Neural progenitor cell (in vitro differentiated cells): ENCODE measurements around the gene CHKB. TPM values are rescaled to one million over a fixed set of nuclear protein-coding genes. Genes with fewer than 3 reads are reported as not detected.

Experiments used
- DNase-seq: peaks from one replicate; pipeline ENCODE4 v3.0.0-alpha.2; 2016; ENCODE audit warnings: low spot score
- H2AFZ ChIP-seq: fragments of 200-600 bp; sonication (generic); replicated peaks from 2 replicates; pipeline ENCODE4 v1.6.1; 2016; ENCODE audit warnings: antibody characterized with exemption
- H3F3A ChIP-seq: fragments of 200-600 bp; sonication (generic); 2 replicates; pipeline ENCODE4 v1.6.1; 2016; ENCODE audit warnings: antibody characterized with exemption, low read depth
- H3K27ac ChIP-seq: fragments of 200-600 bp; sonication (generic); 2 replicates; pipeline ENCODE4 v1.5.1; 2016; ENCODE audit warnings: mild to moderate bottlenecking
- H3K27me3 ChIP-seq: fragments of 200-600 bp; sonication (generic); 2 replicates; pipeline ENCODE4 v1.6.1; 2016; ENCODE audit warnings: mild to moderate bottlenecking, moderate library complexity
- H3K36me3 ChIP-seq: fragments of 200-600 bp; sonication (generic); 2 replicates; pipeline ENCODE4 v1.5.1; 2016
- H3K4me1 ChIP-seq: fragments of 200-600 bp; sonication (generic); 2 replicates; pipeline ENCODE4 v1.6.1; 2016; ENCODE audit warnings: mixed run types
- H3K4me2 ChIP-seq: fragments of 200-600 bp; sonication (generic); 2 replicates; pipeline ENCODE4 v1.6.1; 2016
- H3K4me3 ChIP-seq: fragments of 200-600 bp; sonication (generic); 2 replicates; pipeline ENCODE4 v1.5.1; 2016
- H3K79me2 ChIP-seq: fragments of 200-600 bp; sonication (generic); 2 replicates; pipeline ENCODE4 v1.6.1; 2016; ENCODE audit warnings: low read depth
- H3K9ac ChIP-seq: fragments of 200-600 bp; sonication (generic); 2 replicates; pipeline ENCODE4 v1.6.1; 2016
- H3K9me3 ChIP-seq: fragments of 200-600 bp; sonication (generic); 2 replicates; pipeline ENCODE4 v1.5.1; 2016; ENCODE audit warnings: low read depth
- H4K20me1 ChIP-seq: fragments of 200-600 bp; sonication (generic); 2 replicates; pipeline ENCODE4 v1.6.1; 2016; ENCODE audit warnings: low read depth
- H3K27ac Mint-ChIP-seq: 3 replicates; pipeline ENCODE4 v1.8.0; 2021; ENCODE audit warnings: mixed read lengths
- H3K27me3 Mint-ChIP-seq: 2 replicates; pipeline ENCODE4 v1.8.0; 2022; ENCODE audit warnings: low read depth, mild to moderate bottlenecking, inconsistent platforms, moderate library complexity, mixed read lengths; ENCODE audit not compliant: insufficient read depth
- H3K36me3 Mint-ChIP-seq: 3 replicates; pipeline ENCODE4 v1.8.0; 2021; ENCODE audit warnings: mixed read lengths
- H3K4me1 Mint-ChIP-seq: 3 replicates; pipeline ENCODE4 v1.8.0; 2021; ENCODE audit warnings: mixed read lengths
- H3K4me3 Mint-ChIP-seq: 3 replicates; pipeline ENCODE4 v1.8.0; 2021; ENCODE audit warnings: mild to moderate bottlenecking, moderate library complexity, mixed read lengths
- H3K9me3 Mint-ChIP-seq: 3 replicates; pipeline ENCODE4 v1.8.0; 2020; ENCODE audit warnings: mixed read lengths
- CTCF ChIP-seq: fragments of 200-600 bp; sonication (generic); IDR thresholded peaks from 2 replicates; pipeline ENCODE4 v1.5.1; 2017; ENCODE audit warnings: antibody characterized with exemption, mild to moderate bottlenecking
- EZH2 ChIP-seq: fragments of 200-600 bp; sonication (generic); IDR thresholded peaks from 2 replicates; pipeline ENCODE4 v1.6.1; 2017; ENCODE audit warnings: antibody characterized with exemption, mild to moderate bottlenecking, moderate library complexity
- EZH2phosphoT487 ChIP-seq: fragments of 200-600 bp; sonication (generic); IDR thresholded peaks from 2 replicates; pipeline ENCODE4 v1.6.1; 2017; ENCODE audit warnings: antibody characterized with exemption
- total RNA-seq: library from RNA; depleted of rRNA; stranded (reverse); fragments of >200 nt; gene quantifications from 2 replicates; pipeline ENCODE4 v1.2.3, GENCODE V29; 2015; ENCODE audit warnings: low replicate concordance

The CHKB gene
- total RNA-seq, 1 donor from 2014 or later, result 67.4 TPM

DNA sequence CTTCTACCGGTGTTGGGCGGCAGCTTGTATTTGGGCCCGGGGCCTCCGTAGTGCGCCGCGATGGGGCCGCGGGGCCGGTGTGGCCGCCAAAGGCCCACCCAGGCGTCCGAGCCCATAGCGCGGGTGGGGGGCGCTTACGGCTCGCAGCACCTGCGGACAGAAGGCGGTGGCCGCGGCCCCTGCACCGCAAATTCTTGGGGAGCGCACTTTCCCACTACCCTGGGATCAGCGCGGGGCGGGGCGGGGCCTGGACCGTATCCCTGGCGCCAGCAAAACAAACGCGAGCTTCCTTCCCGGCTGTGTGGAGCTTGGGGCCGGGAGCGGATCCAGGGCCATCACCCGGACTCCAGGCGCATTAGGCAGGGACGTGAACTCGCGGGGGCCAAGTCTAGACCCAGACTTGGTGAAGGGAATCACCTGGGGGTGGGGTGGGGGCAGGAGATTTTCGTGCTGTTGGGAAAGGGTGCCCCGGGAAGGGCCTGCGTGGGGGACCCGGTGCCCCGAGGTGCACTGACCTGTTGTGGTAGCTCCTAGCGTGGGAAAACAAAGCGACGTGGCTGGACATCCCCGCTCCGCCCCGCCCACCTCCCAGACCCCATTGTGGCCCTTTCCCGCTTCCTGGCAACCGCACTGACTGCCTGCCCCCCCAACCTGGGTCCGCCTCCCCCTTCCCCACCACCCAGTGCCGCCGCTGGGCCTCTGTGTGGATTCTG lies 50.5 kb downstream of the CHKB start:
- peak overlapping the region; percentile 18 for H3K27ac Mint-ChIP-seq
- H3K27me3 ChIP-seq, result peaks cover 72% of the 10 kb centered on the region

GRCh38 chr22:50531546-50531961 lies 51.1 kb downstream of the CHKB start:
- DNase-seq, result no peak
- H3F3A ChIP-seq, result peaks cover 47% of the 10 kb centered on the region
- peaks cover 55% of the 10 kb centered on the region for H3K27me3 Mint-ChIP-seq
- H3K9ac ChIP-seq, result no peak overlapping the region
- no peaks in the 10 kb centered on the region for H3K9me3 ChIP-seq
- H3K36me3 Mint-ChIP-seq, result no peaks in the 10 kb centered on the region
- H3K4me3 ChIP-seq, result peak overlapping the region; percentile 66
- H3K36me3 ChIP-seq, result no peaks in the 10 kb centered on the region
- H3K4me3 Mint-ChIP-seq, result peak overlapping the region; percentile 80
- no peak overlapping the region for H3K27ac Mint-ChIP-seq
- TF ChIP-seq EZH2phosphoT487 (no peak), EZH2 (peak; percentile 63)
- peaks cover 2% of the 10 kb centered on the region for H3K9me3 Mint-ChIP-seq
- peak overlapping the region; percentile 91 for H3K4me2 ChIP-seq
- H3K4me1 ChIP-seq, result peaks cover 20% of the 10 kb centered on the region
- H3K27ac ChIP-seq, result no peak overlapping the region
- no peaks in the 10 kb centered on the region for H3K79me2 ChIP-seq
- H2AFZ ChIP-seq, result peak overlapping the region; percentile 73
- H3K4me1 Mint-ChIP-seq, result peaks cover 29% of the 10 kb centered on the region
- H4K20me1 ChIP-seq, result peaks cover 45% of the 10 kb centered on the region
- peaks cover 78% of the 10 kb centered on the region for H3K27me3 ChIP-seq

More for the DNA sequence above, 50.5 kb downstream of the CHKB start:
- TF ChIP-seq EZH2, result peak; percentile 68
- TF ChIP-seq EZH2phosphoT487, result peak; percentile 21
- TF ChIP-seq CTCF, result no peak
- Histone ChIP-seq H3K4me1 (peaks cover 17% of the 10 kb centered on the region), H3F3A (peaks cover 44% of the 10 kb centered on the region), H3K4me2 (peak overlapping the region; percentile 91), H4K20me1 (peaks cover 40% of the 10 kb centered on the region), H3K79me2 (no peaks in the 10 kb centered on the region), H3K4me3 (peak overlapping the region; percentile 66), H2AFZ (peak overlapping the region; percentile 73), H3K9ac (no peak overlapping the region), H3K36me3 (no peaks in the 10 kb centered on the region), H3K27ac (no peak overlapping the region), H3K9me3 (no peaks in the 10 kb centered on the region)
- peaks cover 27% of the 10 kb centered on the region for H3K4me1 Mint-ChIP-seq
- peaks cover 50% of the 10 kb centered on the region for H3K27me3 Mint-ChIP-seq
- H3K9me3 Mint-ChIP-seq, result peaks cover 2% of the 10 kb centered on the region
- peak; percentile 76 for DNase-seq
- H3K36me3 Mint-ChIP-seq, result no peaks in the 10 kb centered on the region
- peak overlapping the region; percentile 83 for H3K4me3 Mint-ChIP-seq

GRCh38 chr22:50530877-50531545 lies 51.6 kb downstream of the CHKB start:
- Histone ChIP-seq H3K36me3 (no peaks in the 10 kb centered on the region), H3K9ac (no peak overlapping the region), H3K4me2 (peak overlapping the region; percentile 91), H4K20me1 (peaks cover 50% of the 10 kb centered on the region), H3K4me3 (peak overlapping the region; percentile 66), H3F3A (peaks cover 53% of the 10 kb centered on the region), H3K27me3 (peaks cover 82% of the 10 kb centered on the region), H3K4me1 (peaks cover 24% of the 10 kb centered on the region), H2AFZ (no peak overlapping the region), H3K9me3 (no peaks in the 10 kb centered on the region), H3K27ac (no peak overlapping the region), H3K79me2 (no peaks in the 10 kb centered on the region)
- Mint-ChIP-seq H3K36me3 (no peaks in the 10 kb centered on the region), H3K27me3 (peaks cover 55% of the 10 kb centered on the region), H3K27ac (no peak overlapping the region), H3K4me3 (peak overlapping the region; percentile 80), H3K9me3 (peaks cover 2% of the 10 kb centered on the region), H3K4me1 (peaks cover 29% of the 10 kb centered on the region)
- DNase-seq, result peak; percentile 80
- TF ChIP-seq CTCF (no peak), EZH2 (peak; percentile 9), EZH2phosphoT487 (peak; percentile 24)

- TF ChIP-seq EZH2 (no peak), EZH2phosphoT487 (no peak), CTCF (no peak)
- peaks cover 29% of the 10 kb centered on the region for H3K4me1 Mint-ChIP-seq
- no peak overlapping the region for H3K9ac ChIP-seq
- no peak overlapping the region for H2AFZ ChIP-seq
- peaks cover 82% of the 10 kb centered on the region for H3K27me3 ChIP-seq
- H3K27me3 Mint-ChIP-seq, result peaks cover 55% of the 10 kb centered on the region
- no peak for DNase-seq
- H3K4me3 Mint-ChIP-seq, result peak overlapping the region; percentile 80
- no peaks in the 10 kb centered on the region for H3K9me3 ChIP-seq
- H3K4me3 ChIP-seq, result peak overlapping the region; percentile 66
- no peaks in the 10 kb centered on the region for H3K36me3 Mint-ChIP-seq
- peaks cover 24% of the 10 kb centered on the region for H3K4me1 ChIP-seq
- H3F3A ChIP-seq, result peaks cover 57% of the 10 kb centered on the region
- H3K36me3 ChIP-seq, result no peaks in the 10 kb centered on the region
- no peak overlapping the region for H3K27ac Mint-ChIP-seq
- H3K9me3 Mint-ChIP-seq, result peaks cover 2% of the 10 kb centered on the region
- no peak overlapping the region for H3K27ac ChIP-seq
- peaks cover 50% of the 10 kb centered on the region for H4K20me1 ChIP-seq
- peak overlapping the region; percentile 91 for H3K4me2 ChIP-seq
- H3K79me2 ChIP-seq, result no peaks in the 10 kb centered on the region
Measured at GRCh38 chr22:50530580-50530876, 52.1 kb downstream of the CHKB start.
